GM18502 (cell line): Measurements from ENCODE around the gene CACNA1E.
A peak's percentile ranks its signal among the peaks of the same experiment; 100 is the strongest.

Source experiments
- ATAC-seq: cut with Tn5 transposase; IDR thresholded peaks from one replicate; pipeline ENCODE4 v1.9.1; 2021; ENCODE audit warnings: mild to moderate bottlenecking; ENCODE audit not compliant: unreplicated experiment, poor library complexity

CACNA1E gene

GRCh38 chr1:181483285-181484195, at the start of gene CACNA1E:
Gene CACNA1E, plus strand, starts transcription at chr1:181483517. Its CDS starts 228 bp downstream, at chr1:181483745.
- ATAC-seq = no peak

GRCh38 chr1:181433931-181434330, 49.4 kb upstream of the CACNA1E start:
- ATAC-seq = no peak

GRCh38 chr1:181438013-181438412, 45.3 kb upstream of the CACNA1E start:
- ATAC-seq = no peak

DNA sequence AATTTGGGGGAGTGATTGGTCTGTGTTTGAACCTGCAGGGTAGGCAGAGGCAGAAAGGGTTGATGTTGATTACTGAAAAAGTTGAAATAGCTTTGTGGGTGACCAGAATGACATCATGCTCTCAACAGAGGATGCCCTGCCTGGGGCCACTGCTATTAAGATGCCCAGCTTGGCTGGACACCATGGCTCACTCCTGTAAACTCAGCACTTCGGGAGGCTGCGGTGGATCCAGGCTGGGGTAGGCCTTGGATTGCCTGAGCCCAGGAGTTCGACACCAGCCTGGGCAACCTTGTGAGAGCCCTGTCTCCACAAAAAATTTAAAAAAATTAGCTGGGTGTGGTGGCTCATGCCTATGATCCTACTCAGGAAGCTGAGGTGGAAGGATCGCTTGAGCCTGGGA, 42.8 kb upstream of the CACNA1E start:
- ATAC-seq = no peak

DNA sequence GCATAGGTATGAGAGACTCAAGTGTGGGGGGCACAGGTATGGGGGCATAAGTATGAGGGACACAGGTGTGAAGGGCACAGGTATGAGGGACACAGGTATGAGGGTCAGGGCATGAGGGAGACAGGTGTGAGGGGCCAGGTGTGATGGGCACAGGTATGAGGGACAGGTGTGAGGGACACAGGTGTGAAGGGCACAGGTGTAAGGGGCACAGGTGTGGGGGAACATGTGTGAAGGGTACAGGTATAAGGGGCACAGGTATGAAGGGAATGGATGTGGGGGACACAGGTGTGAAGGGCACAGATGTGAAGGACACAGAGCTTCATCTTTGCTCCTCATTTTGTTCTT, 41.2 kb upstream of the CACNA1E start:
- ATAC-seq = no peak

DNA sequence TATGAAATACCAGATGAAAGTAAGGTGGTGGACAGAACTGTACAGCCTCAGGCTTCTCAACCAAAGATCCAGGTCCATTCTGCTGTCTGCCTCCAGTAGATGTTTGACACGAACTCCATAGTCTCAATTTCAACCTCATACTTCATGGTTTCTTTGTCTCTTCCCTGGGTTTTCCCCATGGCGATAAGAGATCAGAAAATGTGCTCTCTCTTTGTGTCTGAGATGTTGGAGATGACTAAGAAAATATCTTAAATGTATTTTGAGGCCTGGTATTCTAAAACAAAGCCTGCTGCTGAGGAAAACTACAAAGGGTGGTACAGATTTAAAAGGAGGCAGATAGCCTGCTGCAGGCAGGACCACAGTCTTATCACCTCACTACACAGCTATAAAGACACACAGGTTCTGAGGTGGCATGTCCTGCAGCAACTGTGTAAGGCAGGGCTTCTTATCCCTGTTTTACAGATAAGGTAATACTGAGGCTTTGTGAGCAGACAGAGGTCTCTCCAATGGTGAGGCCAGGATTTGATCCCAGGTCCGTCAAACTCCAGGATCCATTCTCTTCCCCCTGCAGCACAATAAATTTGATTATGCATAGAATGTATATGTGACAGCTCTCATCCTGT, 40.0 kb upstream of the CACNA1E start:
- peak; percentile 40 for ATAC-seq

DNA sequence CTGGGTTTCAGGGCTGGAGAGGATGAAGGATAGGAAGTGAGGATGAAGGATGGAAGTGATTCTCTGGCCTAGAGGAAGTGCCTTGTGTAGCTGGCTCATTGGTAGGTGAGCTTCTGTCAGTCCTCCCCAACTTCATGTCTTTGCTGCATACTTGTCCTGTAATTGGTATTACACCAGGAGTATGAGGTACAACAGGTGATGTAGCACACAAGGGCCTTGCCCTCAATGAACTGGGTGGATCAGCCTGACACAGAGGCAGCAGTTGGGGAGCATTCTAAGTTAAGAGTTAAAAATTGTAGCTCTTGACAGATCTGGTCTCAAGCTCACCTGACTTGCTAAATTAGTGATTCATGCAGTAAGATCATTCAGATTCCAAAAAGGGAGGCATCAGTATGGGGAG, 37.9 kb upstream of the CACNA1E start:
- ATAC-seq = no peak

DNA sequence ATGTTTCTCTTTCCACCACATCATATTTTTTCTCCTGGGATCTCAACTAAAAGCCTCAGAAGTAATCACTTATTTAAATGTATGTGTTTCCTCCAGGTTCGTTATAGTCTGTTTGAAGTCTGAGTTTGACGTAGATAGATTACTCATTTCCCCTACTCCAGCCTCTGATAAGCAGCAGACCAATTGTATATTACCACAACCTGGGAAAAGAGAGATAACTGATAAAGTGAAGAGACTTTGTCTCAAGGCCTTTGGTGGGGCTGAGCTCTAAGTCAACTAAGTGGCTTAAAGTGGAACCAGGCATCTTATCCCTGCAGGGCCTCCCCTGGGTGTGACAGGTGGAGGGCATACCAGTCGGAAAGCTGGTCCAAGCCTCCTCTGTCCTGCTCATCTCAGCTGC, 34.9 kb upstream of the CACNA1E start:
- ATAC-seq = no peak

DNA sequence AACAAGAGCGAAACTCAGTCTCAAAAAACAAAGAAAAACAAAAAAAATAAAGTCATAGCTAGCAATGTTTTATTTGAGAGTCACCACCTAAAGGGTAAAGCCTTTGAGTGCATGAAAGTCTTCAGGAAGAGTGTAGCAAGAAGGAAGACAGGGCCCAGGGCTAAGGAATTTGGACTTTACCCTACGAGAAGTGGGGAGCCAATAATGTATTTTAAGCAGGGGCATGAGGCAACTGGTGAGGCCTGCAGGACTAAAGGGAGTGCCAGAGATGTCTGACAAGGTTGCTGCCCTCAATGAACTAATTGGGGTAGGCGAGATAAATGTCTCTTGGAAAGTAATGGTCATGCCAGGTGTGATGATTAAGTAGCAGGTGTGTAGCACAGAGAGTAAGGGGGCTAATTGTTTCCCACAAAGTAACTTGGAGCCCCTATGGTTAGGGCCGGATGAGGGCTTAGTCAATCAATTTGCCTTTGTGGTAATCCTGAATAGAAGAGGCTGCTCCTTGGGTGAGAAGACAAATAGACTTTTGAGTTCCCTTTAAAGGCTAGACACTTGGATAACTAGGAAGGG, 31.6 kb upstream of the CACNA1E start:
- no peak for ATAC-seq

GRCh38 chr1:181452746-181453145, 30.6 kb upstream of the CACNA1E start:
- no peak for ATAC-seq

- no peak for ATAC-seq
Observed at GRCh38 chr1:181453541-181454201, 29.6 kb upstream of the CACNA1E start.

- no peak for ATAC-seq
Observed at GRCh38 chr1:181456551-181456950, 26.8 kb upstream of the CACNA1E start.

DNA sequence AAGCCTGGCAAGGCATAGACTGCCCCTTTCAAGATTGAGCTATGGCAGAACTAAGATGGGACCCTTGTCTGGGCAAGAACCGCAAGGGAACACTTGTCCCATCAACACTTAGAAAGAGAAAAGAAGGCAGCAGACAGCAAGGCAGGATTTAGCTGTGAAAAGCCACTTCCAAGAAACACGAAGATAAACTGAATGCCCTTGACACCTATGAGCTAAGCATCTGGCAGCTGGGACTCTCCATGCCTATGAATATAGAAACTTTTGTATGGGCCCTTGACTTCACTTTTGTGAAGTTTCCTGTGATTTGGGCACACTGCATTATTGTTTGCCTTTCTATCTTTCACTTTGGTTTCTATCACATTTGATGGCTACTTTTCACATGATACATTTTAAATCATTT, 24.9 kb upstream of the CACNA1E start:
- no peak for ATAC-seq

GRCh38 chr1:181459067-181459466, 24.2 kb upstream of the CACNA1E start:
- ATAC-seq = no peak

GRCh38 chr1:181469829-181470228, 13.5 kb upstream of the CACNA1E start:
- ATAC-seq = no peak

GRCh38 chr1:181475580-181475979, 7.7 kb upstream of the CACNA1E start:
- ATAC-seq = no peak

- no peak for ATAC-seq
Observed at GRCh38 chr1:181476581-181476980, 6.7 kb upstream of the CACNA1E start.

DNA sequence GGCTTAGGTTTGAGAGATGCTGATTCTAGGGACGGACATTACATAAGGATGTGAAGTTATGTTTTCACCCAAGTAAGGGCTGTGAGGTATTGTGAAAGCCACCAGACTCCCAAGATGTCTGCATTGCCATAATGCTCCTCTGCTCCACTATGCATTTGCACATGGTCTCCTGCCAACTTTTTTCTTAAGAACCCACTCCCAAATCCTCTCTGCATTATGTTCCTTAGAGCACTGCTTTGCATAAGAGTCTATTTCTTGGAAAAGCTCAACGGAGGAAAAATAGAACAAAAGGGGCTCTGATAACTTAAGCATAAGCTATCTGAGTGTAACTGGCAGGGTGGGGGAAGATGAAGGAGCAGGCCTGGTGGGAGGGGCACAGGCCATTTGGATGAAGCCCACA, 5.0 kb upstream of the CACNA1E start:
- ATAC-seq = no peak

DNA sequence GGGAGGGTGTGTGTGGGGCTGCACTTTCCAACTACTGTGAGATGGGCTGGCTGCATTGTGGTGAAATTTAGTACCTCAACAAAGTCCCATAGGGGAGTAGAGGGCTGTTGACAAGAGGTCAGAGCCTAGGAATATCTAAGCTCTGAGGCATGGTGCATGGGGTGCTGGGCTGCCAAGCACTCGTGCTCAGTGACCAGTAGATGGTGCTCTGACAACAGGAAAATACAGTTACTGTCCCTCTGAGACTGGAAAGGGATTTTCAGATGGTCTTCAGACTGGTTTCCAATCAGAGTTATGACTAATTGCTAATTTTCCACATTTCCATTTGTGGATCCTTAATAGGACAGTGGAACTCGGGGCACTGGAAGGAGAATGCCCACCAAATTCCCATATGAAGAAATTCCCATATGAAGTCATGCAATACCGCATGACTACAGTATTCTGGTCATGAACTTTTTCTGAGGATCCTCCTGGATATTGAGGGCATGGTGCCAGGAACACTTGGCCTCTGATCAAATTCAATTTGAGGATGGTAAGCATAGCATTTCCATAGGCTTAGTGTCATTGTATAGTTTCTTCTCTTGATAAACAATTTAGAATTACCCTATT, 4.1 kb upstream of the CACNA1E start:
- ATAC-seq = peak; percentile 52

DNA sequence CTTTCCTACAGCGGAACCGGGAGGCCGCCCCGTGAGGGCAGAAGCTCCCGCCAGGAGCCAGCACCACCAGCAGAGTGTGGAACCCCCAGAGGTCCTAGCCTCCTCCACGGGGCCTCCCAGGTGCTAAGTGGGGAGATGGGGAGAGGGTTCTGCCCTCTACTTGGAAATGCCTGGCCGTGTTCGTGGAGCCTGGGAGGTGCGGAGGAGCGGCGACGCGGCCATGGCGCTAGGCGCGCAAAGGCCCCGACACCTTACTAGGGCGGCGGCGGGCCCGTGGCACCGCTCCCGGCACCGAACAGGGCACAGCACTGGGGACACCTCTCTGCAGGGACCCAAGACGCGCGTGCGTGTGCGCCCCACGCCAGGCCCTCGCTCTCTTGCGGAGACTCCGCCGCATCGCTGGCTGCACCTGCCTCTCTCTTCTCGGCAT, 1.3 kb upstream of the CACNA1E start:
- ATAC-seq = peak; percentile 2
